SH-SY5Y (cell line): ENCODE results near the gene NR1H3.

Source experiments
- GATA2 ChIP-seq: IDR thresholded peaks from 2 replicates; pipeline ENCODE4 v1.6.1; 2011; ENCODE audit warnings: mild to moderate bottlenecking, low read depth, low read length
- GATA3 ChIP-seq: IDR thresholded peaks from 2 replicates; pipeline ENCODE4 v1.6.1; 2011; ENCODE audit warnings: low read depth, mild to moderate bottlenecking, low read length, moderate library complexity

- no peak for TF ChIP-seq GATA2
- TF ChIP-seq GATA3 = no peak
Measured at GRCh38 chr11:47236482-47236881, 21.3 kb upstream of the NR1H3 start.
